Measurements from ENCODE around the gene SEPHS2.
A peak's percentile ranks its signal among the peaks of the same experiment; 100 is the strongest.
"Not testable (repeated sequence)": the region's sequence is repeated elsewhere in the genome, so short reads cannot be mapped to it uniquely, and the experiment has no call there.

SEPHS2 gene

DNA sequence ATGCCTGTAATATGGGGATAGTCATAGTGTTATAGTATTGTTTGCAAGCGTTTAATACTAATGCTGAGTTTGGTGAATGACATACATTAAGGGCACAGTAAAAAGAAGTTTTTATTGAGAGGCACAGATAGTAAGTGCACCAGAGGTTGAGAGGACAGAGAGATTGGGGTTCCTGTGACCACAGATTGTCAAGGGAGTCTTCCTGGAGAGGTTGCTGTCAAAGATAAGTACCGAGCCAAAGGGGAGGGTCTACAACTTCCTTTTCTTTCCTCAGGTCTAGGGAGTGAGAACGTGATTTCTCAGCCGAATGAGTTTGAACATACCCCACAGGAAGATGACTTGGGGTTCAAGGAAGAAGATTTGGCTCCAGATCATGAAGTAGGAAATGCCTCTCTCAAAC lies 48.6 kb downstream of the SEPHS2 start (continued):
- TF ChIP-seq HOXD13 (CRISPR knock-in tag; IDR thresholded peaks at IDR 0.05; ENCODE audit: borderline replicate concordance) (no peak), ZNF366 (tag by site-specific recombination; conservative IDR thresholded peaks at IDR 0.05) (no peak), SP2 (tag by site-specific recombination; IDR thresholded peaks at IDR 0.05) (no peak), ZNF677 (tag by site-specific recombination; IDR thresholded peaks at IDR 0.05) (no peak), ZFP3 (tag by site-specific recombination; IDR thresholded peaks at IDR 0.05; ENCODE audit: low read depth) (no peak), BCL11B (tag by site-specific recombination; IDR thresholded peaks at IDR 0.05; ENCODE audit: low read depth) (no peak), ZNF112 (tag by site-specific recombination; IDR thresholded peaks at IDR 0.05) (no peak)

DNA sequence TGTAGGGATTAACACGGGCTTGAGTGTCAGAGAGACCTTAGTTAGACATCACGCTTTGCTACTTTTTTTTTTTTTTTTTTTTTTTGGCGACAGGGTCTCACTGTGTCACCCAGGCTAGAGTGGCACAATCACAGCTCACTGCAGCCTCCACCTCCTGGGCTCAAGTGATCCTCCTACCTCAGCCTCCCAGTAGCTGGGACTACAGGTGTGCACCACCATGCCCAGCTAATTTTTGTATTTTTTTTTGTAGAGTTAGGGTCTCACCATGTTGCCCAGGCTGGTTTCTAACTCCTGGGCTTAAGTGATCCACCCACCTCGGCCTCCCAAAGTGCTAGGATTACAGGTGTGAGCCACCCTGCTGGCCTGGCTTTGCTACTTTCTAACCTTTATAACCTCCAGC lies 49.0 kb downstream of the SEPHS2 start:
- Histone ChIP-seq H3K36me3 (ENCODE audit: control insufficient read depth in 2 of 2, insufficient read depth in 1 of 2, low read length in 2 of 2) (peaks cover 0 to 27% of the 10 kb centered on the region in 2 experiments; a peak in 2 of 3 replicates), H3K4me1 (ENCODE audit: control insufficient read depth, insufficient read depth, low read length) (peaks cover 16% of the 10 kb centered on the region), H3K4me3 (ENCODE audit: low read depth, low read length) (peak overlapping the region; percentile 71; the same call in 1 of the 2 replicates)
- CTCF ChIA-PET: interaction anchor here (0.6 to 3.3 kb wide), 6 partner anchors 11 to 298 kb away, joined by 3 to 27 read pairs (median 4); partner anchors contain the start of genes DCTPP1 and ZNF771
- not testable (repeated sequence) for H3K27ac ChIP-seq (ENCODE audit: extremely low read depth, low read depth, low read length); H3K9me3 ChIP-seq (ENCODE audit: control insufficient read depth, insufficient read depth, low read depth, low read length)
- peak; percentile 59; the same call in 1 of the 2 replicates for TF ChIP-seq SCRT1 (tag by site-specific recombination; IDR thresholded peaks at IDR 0.05; ENCODE audit: borderline replicate concordance)
- TF ChIP-seq, protein P1, sequence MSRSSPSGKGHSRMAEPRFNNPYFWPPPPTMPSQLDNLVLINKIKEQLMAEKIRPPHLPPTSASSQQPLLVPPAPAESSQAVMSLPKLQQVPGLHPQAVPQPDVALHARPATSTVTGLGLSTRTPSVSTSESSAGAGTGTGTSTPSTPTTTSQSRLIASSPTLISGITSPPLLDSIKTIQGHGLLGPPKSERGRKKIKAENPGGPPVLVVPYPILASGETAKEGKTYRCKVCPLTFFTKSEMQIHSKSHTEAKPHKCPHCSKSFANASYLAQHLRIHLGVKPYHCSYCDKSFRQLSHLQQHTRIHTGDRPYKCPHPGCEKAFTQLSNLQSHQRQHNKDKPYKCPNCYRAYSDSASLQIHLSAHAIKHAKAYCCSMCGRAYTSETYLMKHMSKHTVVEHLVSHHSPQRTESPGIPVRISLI (tag by site-specific recombination; IDR thresholded peaks at IDR 0.05): peak; percentile 79; the same call in 1 of the 2 replicates
- POLR2A ChIA-PET: interaction anchor here (0.6 to 3.2 kb wide), 8 partner anchors 12 to 315 kb away, joined by 3 to 44 read pairs (median 16); partner anchors contain the start of genes CD2BP2, SEPTIN1, TBC1D10B and ZNF771

DNA sequence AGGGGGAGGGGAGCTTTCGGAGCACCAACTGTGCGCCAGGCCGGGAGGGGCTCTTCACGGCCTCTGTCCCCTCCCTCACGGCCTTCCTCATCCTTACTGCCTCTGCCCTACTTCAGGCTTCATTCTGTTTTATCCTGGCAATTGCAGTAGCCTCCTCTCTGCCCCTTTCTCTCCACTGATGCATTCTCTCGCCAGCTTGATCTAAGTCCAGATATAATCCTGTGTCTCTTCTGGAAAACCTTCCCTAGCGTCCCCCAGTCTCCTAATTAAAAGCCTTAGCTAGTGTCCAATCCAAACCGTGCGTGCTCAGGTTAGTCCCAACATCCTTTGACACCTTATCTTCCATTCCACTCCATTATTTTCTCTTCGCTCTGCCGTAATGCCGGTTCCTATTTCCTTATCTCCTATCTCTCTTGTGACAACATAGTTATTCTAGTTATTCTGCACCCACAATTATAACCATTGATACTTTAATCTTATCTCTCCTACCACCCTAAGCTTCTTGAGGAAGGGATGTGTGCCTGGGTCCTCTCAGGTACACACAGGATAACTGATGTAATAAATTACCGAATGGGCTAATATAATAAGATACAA lies 49.6 kb downstream of the SEPHS2 start:
- Histone ChIP-seq H3K27ac (ENCODE audit: extremely low read depth, low read depth, low read length) (peak overlapping the region; percentile 84), H3K9me3 (ENCODE audit: control insufficient read depth, insufficient read depth, low read depth, low read length) (no peaks in the 10 kb centered on the region), H3K36me3 (ENCODE audit: control insufficient read depth in 2 of 2, insufficient read depth in 1 of 2, low read length in 2 of 2) (peaks cover 0 to 27% of the 10 kb centered on the region in 2 experiments; a peak in 2 of 3 replicates), H3K4me1 (ENCODE audit: control insufficient read depth, insufficient read depth, low read length) (peaks cover 16% of the 10 kb centered on the region), H3K4me3 (ENCODE audit: low read depth, low read length) (peak overlapping the region; percentile 71)
- POLR2A ChIA-PET: interaction anchor here (1.0 to 3.2 kb wide), 12 partner anchors 10 to 331 kb away, joined by 3 to 44 read pairs (median 12); partner anchors contain the start of genes ALDOA, CD2BP2, SEPTIN1 and TBC1D10B
- CTCF ChIA-PET: interaction anchor here (0.6 to 3.3 kb wide), 10 partner anchors 11 to 298 kb away, joined by 3 to 27 read pairs (median 5); partner anchors contain the start of genes DCTPP1, TBC1D10B and ZNF771
- TF ChIP-seq ZFHX2 (tag by site-specific recombination; conservative IDR thresholded peaks at IDR 0.05) (no peak), ZSCAN16 (tag by site-specific recombination; IDR thresholded peaks at IDR 0.05) (no peak), SP3 (tag by site-specific recombination; IDR thresholded peaks at IDR 0.05) (peak; percentile 35; the same call in 1 of the 2 replicates), ZNF133 (tag by site-specific recombination; IDR thresholded peaks at IDR 0.05) (no peak), ZNF138 (tag by site-specific recombination; IDR thresholded peaks at IDR 0.05; ENCODE audit: borderline replicate concordance) (no peak), ZNF514 (tag by site-specific recombination; IDR thresholded peaks at IDR 0.05) (no peak), TCF7L2 (IDR thresholded peaks at IDR 0.05; ENCODE audit: borderline replicate concordance, low read depth, low read length) (no peak), ZNF2 (tag by site-specific recombination; IDR thresholded peaks at IDR 0.05) (no peak; the same call in 1 of the 2 replicates), ZBTB20 (tag by site-specific recombination; IDR thresholded peaks at IDR 0.05) (peak; percentile 65), ZNF335 (tag by site-specific recombination; conservative IDR thresholded peaks at IDR 0.05) (peak; percentile 99), ZNF530 (tag by site-specific recombination; IDR thresholded peaks at IDR 0.05; ENCODE audit: low read depth) (no peak), ZNF707 (tag by site-specific recombination; IDR thresholded peaks at IDR 0.05) (no peak)
- TF ChIP-seq, protein P2, sequence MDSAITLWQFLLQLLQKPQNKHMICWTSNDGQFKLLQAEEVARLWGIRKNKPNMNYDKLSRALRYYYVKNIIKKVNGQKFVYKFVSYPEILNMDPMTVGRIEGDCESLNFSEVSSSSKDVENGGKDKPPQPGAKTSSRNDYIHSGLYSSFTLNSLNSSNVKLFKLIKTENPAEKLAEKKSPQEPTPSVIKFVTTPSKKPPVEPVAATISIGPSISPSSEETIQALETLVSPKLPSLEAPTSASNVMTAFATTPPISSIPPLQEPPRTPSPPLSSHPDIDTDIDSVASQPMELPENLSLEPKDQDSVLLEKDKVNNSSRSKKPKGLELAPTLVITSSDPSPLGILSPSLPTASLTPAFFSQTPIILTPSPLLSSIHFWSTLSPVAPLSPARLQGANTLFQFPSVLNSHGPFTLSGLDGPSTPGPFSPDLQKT (IDR thresholded peaks at IDR 0.05; ENCODE audit: borderline replicate concordance, low read depth, low read length): no peak
- TF ChIP-seq, protein P3, sequence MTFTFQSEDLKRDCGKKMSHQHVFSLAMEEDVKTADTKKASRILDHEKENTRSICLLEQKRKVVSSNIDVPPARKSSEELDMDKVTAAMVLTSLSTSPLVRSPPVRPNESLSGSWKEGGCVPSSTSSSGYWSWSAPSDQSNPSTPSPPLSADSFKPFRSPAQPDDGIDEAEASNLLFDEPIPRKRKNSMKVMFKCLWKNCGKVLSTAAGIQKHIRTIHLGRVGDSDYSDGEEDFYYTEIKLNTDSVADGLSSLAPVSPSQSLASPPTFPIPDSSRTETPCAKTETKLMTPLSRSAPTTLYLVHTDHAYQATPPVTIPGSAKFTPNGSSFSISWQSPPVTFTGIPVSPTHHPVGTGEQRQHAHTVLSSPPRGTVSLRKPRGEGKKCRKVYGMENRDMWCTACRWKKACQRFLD (tag by site-specific recombination; IDR thresholded peaks at IDR 0.05): no peak
- TF ChIP-seq, protein P4, sequence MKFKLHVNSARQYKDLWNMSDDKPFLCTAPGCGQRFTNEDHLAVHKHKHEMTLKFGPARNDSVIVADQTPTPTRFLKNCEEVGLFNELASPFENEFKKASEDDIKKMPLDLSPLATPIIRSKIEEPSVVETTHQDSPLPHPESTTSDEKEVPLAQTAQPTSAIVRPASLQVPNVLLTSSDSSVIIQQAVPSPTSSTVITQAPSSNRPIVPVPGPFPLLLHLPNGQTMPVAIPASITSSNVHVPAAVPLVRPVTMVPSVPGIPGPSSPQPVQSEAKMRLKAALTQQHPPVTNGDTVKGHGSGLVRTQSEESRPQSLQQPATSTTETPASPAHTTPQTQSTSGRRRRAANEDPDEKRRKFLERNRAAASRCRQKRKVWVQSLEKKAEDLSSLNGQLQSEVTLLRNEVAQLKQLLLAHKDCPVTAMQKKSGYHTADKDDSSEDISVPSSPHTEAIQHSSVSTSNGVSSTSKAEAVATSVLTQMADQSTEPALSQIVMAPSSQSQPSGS (tag by site-specific recombination; IDR thresholded peaks at IDR 0.05; ENCODE audit: low read depth): no peak
- TF ChIP-seq, protein P5, sequence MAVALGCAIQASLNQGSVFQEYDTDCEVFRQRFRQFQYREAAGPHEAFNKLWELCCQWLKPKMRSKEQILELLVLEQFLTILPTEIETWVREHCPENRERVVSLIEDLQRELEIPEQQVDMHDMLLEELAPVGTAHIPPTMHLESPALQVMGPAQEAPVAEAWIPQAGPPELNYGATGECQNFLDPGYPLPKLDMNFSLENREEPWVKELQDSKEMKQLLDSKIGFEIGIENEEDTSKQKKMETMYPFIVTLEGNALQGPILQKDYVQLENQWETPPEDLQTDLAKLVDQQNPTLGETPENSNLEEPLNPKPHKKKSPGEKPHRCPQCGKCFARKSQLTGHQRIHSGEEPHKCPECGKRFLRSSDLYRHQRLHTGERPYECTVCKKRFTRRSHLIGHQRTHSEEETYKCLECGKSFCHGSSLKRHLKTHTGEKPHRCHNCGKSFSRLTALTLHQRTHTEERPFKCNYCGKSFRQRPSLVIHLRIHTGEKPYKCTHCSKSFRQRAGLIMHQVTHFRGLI (tag by site-specific recombination; IDR thresholded peaks at IDR 0.05): no peak

Measured in HEK293 (cell line).